Fibroblast of skin of left biceps (primary cell): ENCODE data around the gene EFNA5.
"Not testable (repeated sequence)": the region's sequence is repeated elsewhere in the genome, so short reads cannot be mapped to it uniquely, and the experiment has no call there.

ENCODE experiments used
- DNase-seq, 2 experiments: peaks; one replicate each; pipeline ENCODE4 v3.0.0-alpha.2; 2013; ENCODE audit warnings: low read depth in 2 of 2

Gene EFNA5

DNA sequence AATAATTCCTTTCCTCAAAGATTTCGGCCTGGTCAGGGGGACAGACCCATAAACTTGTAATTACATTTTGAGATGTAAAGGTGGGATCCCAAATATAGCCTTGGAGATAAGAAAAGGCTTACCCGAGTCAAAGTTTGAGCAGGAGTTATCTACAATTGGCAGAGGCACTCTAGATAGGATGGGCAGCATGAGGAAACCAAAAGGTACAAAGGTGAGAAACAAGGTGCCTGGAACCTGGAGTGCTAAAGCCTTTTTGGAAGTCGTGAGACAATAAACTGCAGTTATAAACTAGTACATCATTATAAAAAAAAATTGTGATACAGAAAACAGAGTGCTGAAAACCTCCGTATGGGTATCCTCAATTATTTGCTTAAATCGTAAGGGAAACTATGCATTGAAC, 212.4 kb downstream of the EFNA5 start:
- no peak for DNase-seq

DNA sequence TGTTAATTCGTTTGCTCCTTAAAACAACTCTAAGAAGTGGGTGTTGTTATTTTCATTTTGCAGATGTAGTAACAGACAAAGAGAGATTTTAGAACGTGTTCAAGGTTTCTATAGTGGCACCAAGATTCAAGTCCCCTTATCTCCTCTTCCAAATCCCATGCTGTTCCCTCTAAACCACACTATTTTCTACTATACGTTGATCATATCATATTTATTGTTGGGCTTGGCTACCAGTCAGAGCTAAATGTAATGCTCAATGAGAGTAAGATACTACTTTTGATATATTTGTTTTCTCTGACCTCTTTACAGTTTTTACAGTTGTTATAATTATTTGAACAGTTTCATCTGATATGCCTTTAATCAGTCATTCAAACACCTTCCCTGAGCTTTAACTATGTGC, 212.9 kb downstream of the EFNA5 start:
- no peak for DNase-seq

DNA sequence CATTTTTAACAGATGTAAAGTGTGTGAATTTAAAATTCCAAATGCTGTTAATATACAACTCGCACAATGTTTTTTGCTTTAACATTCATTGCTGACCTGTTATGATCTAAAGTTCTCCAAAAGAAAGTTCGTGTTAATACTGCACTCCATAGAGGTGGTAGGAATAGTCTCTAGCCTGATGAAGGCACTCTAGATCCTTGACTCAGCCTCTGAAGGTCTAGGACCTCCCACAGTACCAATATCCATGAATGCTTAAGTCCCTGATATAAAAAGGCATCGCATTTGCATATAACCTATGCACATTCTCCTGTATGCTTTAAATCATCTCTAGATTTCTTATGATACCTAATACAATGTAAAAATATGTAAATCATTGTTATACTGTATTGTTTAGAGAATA, 213.6 kb downstream of the EFNA5 start:
- DNase-seq, result no peak

DNA sequence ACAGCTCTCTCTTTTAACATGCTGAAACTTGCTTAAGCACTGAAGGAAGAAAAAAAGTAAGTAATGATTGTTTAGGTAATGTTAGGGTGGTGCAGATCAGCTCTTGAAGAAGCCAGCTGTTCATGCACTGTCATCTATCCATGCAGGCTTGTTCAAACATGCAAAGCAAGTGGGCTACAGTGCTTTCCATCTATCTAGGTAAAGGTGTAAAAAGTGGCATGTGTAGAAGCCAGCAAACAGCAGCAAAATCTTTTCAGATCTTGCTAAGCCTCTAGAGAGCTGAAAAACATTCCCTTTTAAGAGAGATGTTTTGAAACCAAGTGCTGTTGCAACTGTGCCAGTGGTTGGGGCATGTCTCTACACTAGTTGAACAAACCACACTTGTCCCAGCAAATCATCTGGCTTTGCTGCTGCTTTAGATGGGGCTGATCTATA, 214.4 kb downstream of the EFNA5 start:
- DNase-seq, result no peak

GRCh38 chr5:107455111-107455544, 215.6 kb downstream of the EFNA5 start:
- peak in 1 of 2 experiments; percentile 17 for DNase-seq

DNA sequence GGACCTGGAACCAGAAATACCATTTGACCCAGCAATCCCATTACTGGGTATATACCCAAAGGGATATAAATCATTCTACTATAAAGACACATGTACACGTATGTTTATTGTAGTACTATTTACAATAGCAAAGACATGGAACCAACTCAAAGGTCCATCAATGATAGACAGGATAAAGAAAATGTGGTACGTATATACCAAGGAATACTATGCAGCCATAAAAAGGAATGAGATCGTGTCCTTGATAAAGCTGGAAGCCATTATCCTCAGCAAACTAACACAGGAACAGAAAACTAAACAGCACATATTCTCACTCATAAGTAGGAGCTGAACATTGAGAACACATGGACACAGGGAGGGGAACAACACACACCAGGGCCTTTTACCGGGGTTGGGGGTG, 218.9 kb downstream of the EFNA5 start:
- DNase-seq, result not testable (repeated sequence)

DNA sequence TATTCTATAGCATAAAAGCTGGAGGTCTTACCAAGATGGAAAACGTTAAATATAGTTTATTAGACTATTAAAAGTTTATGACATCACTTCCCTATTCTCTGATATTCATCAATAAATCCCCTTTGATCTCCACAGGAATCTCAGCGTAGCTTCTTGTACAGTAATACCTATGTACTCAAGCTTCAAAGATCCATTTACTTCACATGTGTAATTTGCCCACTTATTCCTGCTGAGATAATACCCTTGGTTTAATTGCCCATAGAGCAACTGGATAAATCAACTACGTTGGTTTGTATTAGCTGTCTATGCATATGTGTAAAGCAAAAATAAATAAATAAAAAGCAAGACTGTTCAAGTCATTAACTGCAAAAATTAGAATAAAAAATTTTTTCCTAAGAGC, 219.7 kb downstream of the EFNA5 start:
- DNase-seq, result no peak

DNA sequence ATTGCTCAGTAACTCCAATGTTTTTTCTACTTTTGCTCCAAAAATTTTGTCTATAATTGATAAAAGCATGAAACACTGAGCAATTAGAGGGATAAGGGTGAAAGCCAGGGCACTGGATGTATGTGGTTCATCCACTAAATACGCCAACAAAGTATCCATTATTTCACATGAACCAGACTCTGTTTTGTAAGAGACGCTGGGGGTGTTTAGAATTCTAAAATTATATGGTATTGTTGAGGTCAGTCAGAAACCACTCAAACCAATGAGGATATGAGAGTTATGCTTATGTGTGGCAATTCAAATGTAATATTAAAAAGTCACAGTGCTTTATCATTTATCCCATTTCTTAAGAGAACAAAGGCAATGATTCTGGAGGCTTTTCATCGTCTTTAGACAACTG, 220.2 kb downstream of the EFNA5 start:
- DNase-seq, result no peak

- DNase-seq, result no peak
These were observed 221.4 kb downstream of the EFNA5 start for GRCh38 chr5:107449369-107449768.

- DNase-seq, result no peak
These were observed 223.2 kb downstream of the EFNA5 start for GRCh38 chr5:107447587-107447986.

- no peak for DNase-seq
These were observed 223.8 kb downstream of the EFNA5 start for GRCh38 chr5:107446972-107447371.

DNA sequence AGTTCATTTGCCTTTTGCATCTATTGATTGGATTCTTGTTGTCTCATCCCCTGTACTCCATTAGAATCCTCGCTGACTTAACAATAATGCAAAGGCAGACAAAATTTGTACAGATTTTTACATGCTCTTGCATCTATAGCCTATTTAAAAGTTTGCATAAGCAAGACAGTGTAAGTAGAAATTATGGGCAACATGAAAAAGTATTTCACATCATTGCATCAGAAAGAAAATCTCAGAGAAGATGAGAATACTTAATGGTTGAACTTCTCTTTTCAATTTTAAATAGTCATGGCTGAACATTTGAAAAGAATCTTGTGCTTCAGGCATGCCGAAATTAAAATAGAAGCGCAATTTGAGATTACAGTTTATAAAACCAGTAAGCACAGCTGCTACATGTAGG, 226.4 kb downstream of the EFNA5 start:
- no peak for DNase-seq

DNA sequence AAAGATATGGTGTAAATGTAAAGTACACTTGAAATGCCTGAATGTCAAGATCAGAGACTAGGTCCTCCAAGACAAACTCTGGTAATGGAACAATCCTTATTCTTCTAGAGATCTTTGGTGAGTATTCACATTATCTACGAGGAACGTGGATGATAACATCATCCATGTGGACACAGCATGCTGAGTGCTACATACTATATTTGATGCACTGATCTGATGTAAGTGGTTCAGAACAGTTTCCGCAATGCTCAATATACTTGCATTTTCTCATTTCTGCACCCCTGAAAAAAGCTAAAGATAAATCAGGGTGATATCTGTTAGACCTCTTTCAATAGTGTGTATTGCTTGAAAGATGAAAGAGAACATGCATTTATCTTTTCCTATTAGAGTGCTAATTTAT, 226.8 kb downstream of the EFNA5 start:
- no peak for DNase-seq

DNA sequence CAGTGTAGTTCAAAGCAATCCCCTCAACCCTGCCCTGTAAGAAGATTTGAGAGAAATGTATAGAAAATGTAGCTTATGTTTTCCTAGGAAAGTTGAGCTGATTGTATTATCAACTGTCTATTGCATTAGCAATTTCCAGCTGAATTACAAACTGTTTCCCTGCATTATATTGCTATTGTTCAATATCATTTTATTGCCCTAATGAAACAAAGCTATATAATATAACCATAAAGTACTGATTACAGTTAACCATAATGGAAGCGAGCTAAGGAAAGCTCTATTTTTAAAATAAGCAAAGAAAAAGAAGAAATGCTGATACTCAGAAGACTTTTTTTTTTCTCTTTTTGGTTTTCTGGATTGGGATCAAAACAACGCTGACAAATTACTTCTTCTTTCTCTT, 228.3 kb downstream of the EFNA5 start:
- DNase-seq, result no peak

DNA sequence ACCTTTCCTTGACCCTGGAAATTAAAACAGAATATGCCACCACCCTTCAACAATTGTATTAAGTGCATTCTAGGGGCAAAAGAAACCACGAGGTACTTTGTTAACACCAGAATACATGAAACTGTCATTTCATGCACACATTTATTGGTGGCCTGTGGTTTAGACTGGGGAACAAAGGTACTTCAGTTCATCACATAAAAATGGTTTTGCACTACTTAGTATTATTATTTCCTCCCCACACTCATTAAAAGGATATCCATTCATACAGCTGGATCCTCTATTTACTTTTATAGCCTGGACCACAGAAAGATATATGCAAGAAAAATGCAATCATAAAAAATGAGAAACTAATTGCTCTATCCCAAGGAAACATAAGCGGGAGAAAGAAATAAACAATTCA, 230.9 kb downstream of the EFNA5 start:
- no peak for DNase-seq

GRCh38 chr5:107437986-107438510, 232.7 kb downstream of the EFNA5 start:
- DNase-seq, result no peak

DNA sequence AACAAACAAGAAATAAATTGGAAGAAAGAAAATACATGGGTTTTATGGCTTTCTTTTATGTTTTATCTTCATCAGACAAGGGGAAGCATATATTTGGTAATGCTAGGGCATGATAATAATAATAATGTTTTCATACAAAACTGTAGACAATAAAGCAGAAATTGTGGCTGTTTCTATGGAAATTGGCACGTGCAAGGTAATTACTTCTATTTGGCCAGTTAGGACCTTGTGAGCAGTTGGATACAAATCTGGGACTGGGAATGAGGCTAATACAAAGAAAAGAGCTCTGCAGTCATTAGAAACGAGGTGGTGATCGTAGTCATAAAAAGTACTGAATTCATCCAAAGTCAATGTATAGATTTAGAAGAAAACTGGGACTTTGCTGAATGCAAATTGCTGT, 233.6 kb downstream of the EFNA5 start:
- DNase-seq, result no peak

- DNase-seq, result no peak
These were observed 234.5 kb downstream of the EFNA5 start for GRCh38 chr5:107436201-107436600.

- no peak for DNase-seq
These were observed 235.7 kb downstream of the EFNA5 start for GRCh38 chr5:107435061-107435460.

DNA sequence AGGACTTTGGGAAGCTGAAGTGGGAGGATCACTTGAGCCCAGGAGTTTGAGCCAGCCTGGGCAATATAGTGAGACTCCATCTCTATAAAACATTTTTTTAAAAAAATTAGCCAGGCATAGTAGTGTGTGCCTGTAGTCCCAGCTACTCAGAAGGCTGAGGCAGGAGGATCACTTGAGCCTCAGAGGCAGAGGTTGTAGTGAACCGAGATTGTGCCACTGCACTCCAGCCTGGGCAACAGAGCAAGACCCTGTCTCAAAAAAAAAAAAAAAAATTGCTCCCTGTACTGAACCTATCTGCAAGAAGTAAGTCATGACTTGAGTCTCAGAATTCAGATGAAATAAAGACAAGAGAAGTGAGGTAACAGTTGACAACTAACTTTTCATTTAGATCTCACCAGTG, 237.1 kb downstream of the EFNA5 start:
- DNase-seq, result not testable (repeated sequence)

DNA sequence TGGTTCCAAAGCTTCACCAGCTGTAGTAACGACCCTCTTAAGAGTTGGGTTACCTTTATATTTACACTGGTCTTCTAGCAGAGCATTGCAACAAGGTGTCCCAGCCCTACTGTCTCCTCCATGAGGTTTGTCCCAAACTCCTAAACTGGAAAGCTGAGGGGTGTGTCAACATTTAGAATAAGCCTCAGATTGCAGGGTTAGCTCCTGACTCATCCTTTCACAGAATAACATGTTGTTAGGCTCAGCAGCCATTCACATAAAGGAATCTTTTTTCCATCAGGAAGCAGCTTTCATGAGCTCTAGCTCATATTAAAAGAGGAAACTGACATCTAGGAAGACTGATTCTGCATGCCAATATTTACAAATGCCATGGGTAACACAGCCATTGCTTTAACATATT, 238.7 kb downstream of the EFNA5 start:
- DNase-seq, result no peak

GRCh38 chr5:107431536-107431935, 239.2 kb downstream of the EFNA5 start:
- no peak for DNase-seq

DNA sequence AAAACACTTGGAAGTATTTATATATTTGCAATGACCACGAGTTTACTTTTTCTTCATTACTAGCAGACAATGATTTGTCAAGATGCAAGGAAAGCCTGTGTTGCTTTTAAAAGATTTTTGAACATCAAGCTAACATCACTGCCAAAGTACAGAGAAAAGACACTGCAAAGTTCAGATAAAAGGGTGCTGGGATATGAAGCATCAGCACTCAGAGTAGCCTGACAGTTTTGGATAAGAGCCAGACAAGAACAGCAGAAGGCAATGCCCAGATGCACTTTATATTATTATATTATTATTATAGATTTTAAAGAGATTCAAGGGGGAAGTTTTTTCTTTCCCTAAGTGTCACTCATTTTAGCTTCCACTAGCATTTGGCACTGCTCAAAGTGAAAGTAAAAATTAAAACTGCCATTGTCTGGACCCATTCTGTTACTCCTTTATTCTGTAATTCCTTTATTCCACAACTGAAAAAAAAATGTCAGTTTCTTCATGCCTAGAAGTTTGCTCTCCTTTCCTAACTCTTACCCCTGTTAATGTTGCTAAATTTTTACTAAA, 240.6 kb downstream of the EFNA5 start:
- no peak for DNase-seq

- DNase-seq, result no peak
These were observed 242.4 kb downstream of the EFNA5 start for GRCh38 chr5:107428303-107428813.
